Kidney (tissue), 14 donors: ENCODE measurements around the gene DNM3. TPM values are rescaled to one million over a fixed set of nuclear protein-coding genes. Genes with fewer than 3 reads are reported as not detected.

ENCODE experiments used
- DNase-seq, 5 donors: peaks; one replicate each; pipeline ENCODE4 v3.0.0-alpha.2; 2013 to 2020
- FAIRE-seq: peaks from 2 replicates; lab custom pipeline; 2012; peaks lifted over from hg19 to GRCh38; lab: Jason Lieb, UNC
- H3K27ac ChIP-seq, 2 donors: one replicate each; pipeline ENCODE4 v1.7.0; 2013; ENCODE audit warnings: low read depth in 2 of 2, low read length in 2 of 2, inconsistent platforms in 1 of 2
- H3K27me3 ChIP-seq: one replicate; pipeline ENCODE4 v1.7.1; 2013; ENCODE audit warnings: low read length, inconsistent platforms; ENCODE audit not compliant: control insufficient read depth, insufficient read depth
- H3K36me3 ChIP-seq, 3 donors: one replicate each; pipeline versions ENCODE4 v1.7.0 to v1.7.1; 2013; ENCODE audit warnings: low read length in 3 of 3, control low read depth in 1 of 3, inconsistent platforms in 1 of 3; ENCODE audit not compliant: insufficient read depth in 3 of 3, control insufficient read depth in 2 of 3
- H3K4me1 ChIP-seq, 3 donors: one replicate each; pipeline versions ENCODE4 v1.7.0 to v1.7.1; 2013; ENCODE audit warnings: low read length in 3 of 3, inconsistent platforms in 1 of 3, low read depth in 1 of 3; ENCODE audit not compliant: control insufficient read depth in 2 of 3, insufficient read depth in 2 of 3
- H3K4me3 ChIP-seq, 3 donors: one replicate each; pipeline versions ENCODE4 v1.7.0 to v1.8.1; 2013; ENCODE audit warnings: low read length in 3 of 3, control low read depth in 1 of 3, inconsistent platforms in 1 of 3
- H3K9ac ChIP-seq, 3 donors: one replicate each; pipeline versions ENCODE4 v1.7.0 to v1.7.1; 2013; ENCODE audit warnings: low read length in 3 of 3, control low read depth in 1 of 3, inconsistent platforms in 1 of 3
- H3K9me3 ChIP-seq, 3 donors: one replicate each; pipeline versions ENCODE4 v1.7.0 to v1.7.1; 2013; ENCODE audit warnings: low read length in 3 of 3, control low read depth in 1 of 3, inconsistent platforms in 1 of 3; ENCODE audit not compliant: control insufficient read depth in 2 of 3, insufficient read depth in 1 of 3
- CTCF ChIP-seq: IDR thresholded peaks from 3 replicates; pipeline ENCODE4 v1.5.1; 2012; ENCODE audit warnings: mild to moderate bottlenecking, moderate library complexity, borderline replicate concordance; ENCODE audit not compliant: insufficient read depth; ENCODE audit errors: extremely low read depth
- intact Hi-C: fragments of 100-400 bp; cut with DNase I; formaldehyde crosslinking; loops from one replicate; pipeline ENCODE4 v1.11.1; 2022
- polyA plus RNA-seq: library from polyadenylated mRNA; stranded (reverse); fragments of 350-450 nt; fragmentation: Illumina TruSeq; extraction: RNeasy Lipid Tissue Mini Kit (QIAGEN cat#74804); gene quantifications from one replicate; pipeline ENCODE4 v1.2.3, GENCODE V29; 2014; ENCODE audit warnings: low read depth, low replicate concordance; ENCODE audit not compliant: insufficient read depth
- total RNA-seq: library from RNA; stranded (reverse); fragmentation: NEBNext Ultra II Directional; extraction: Animal tissue kit (Norgen Biotek cat#: 25700); gene quantifications from one replicate; pipeline ENCODE4 v1.2.1, GENCODE V29; 2021
- donor health status: control.
- donor health status: control.
- donor health status: control.
- donor health status: control.
- donor health status: control.
- donor health status: DM: yes; HTN: yes; CAD: no.
- donor health status: Normal renal cell carcinoma (clear cell type).

Gene DNM3
- total and polyA plus RNA-seq, 2 donors from 2014 or later, result 5.9 to 19.1 TPM

- peaks cover 0 to 4% (median 2%) of the 10 kb centered on the region in 3 donors for H3K4me1 ChIP-seq
- no peaks in the 10 kb centered on the region for H3K9me3 ChIP-seq
- no peaks in the 10 kb centered on the region for H3K27me3 ChIP-seq
- intact Hi-C loops, result no loop called here
- H3K36me3 ChIP-seq, result no peaks in the 10 kb centered on the region
- H3K4me3 ChIP-seq, result no peak overlapping the region
- no peak overlapping the region for H3K9ac ChIP-seq
- FAIRE-seq, result no peak
- no peak overlapping the region for H3K27ac ChIP-seq
- no peak for DNase-seq
- TF ChIP-seq CTCF, result no peak
Measured at GRCh38 chr1:172154551-172154950, 313.3 kb downstream of the DNM3 start.

GRCh38 chr1:172155766-172156165, 314.5 kb downstream of the DNM3 start:
- H3K36me3 ChIP-seq, result no peaks in the 10 kb centered on the region
- DNase-seq, result no peak
- intact Hi-C loops, result no loop called here
- peaks cover 0 to 4% (median 2%) of the 10 kb centered on the region in 3 donors for H3K4me1 ChIP-seq
- no peak overlapping the region for H3K4me3 ChIP-seq
- H3K9ac ChIP-seq, result no peak overlapping the region
- no peak overlapping the region for H3K27ac ChIP-seq
- H3K9me3 ChIP-seq, result no peaks in the 10 kb centered on the region
- H3K27me3 ChIP-seq, result no peaks in the 10 kb centered on the region
- FAIRE-seq, result no peak
- no peak for TF ChIP-seq CTCF

- Histone ChIP-seq H3K27ac (no peak overlapping the region), H3K9ac (no peak overlapping the region), H3K36me3 (no peaks in the 10 kb centered on the region), H3K4me3 (no peak overlapping the region), H3K4me1 (no peaks in the 10 kb centered on the region), H3K27me3 (no peaks in the 10 kb centered on the region), H3K9me3 (no peaks in the 10 kb centered on the region)
- intact Hi-C loops, result no loop called here
- DNase-seq (peak in 1 of 5 donors; percentile 56), FAIRE-seq (no peak)
- no peak for TF ChIP-seq CTCF
Measured at GRCh38 chr1:172162236-172162635, 320.9 kb downstream of the DNM3 start.

- H3K4me1 ChIP-seq, result peaks cover 0 to 3% (median 0%) of the 10 kb centered on the region in 3 donors
- FAIRE-seq (no peak), DNase-seq (no peak)
- no peaks in the 10 kb centered on the region for H3K9me3 ChIP-seq
- no peak for TF ChIP-seq CTCF
- no peak overlapping the region for H3K4me3 ChIP-seq
- H3K27me3 ChIP-seq, result no peaks in the 10 kb centered on the region
- no peaks in the 10 kb centered on the region for H3K36me3 ChIP-seq
- intact Hi-C loops, result no loop called here
- H3K27ac ChIP-seq, result no peak overlapping the region
- H3K9ac ChIP-seq, result no peak overlapping the region
Measured at GRCh38 chr1:172163498-172164215, 322.4 kb downstream of the DNM3 start.
